ENCODE data around the gene GPR27. TPM values are rescaled to one million over a fixed set of nuclear protein-coding genes. Genes with fewer than 3 reads are reported as not detected.

Gene GPR27, protein sequence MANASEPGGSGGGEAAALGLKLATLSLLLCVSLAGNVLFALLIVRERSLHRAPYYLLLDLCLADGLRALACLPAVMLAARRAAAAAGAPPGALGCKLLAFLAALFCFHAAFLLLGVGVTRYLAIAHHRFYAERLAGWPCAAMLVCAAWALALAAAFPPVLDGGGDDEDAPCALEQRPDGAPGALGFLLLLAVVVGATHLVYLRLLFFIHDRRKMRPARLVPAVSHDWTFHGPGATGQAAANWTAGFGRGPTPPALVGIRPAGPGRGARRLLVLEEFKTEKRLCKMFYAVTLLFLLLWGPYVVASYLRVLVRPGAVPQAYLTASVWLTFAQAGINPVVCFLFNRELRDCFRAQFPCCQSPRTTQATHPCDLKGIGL
- polyA plus RNA-seq (2013, experiment 1 of 4): 13.6 TPM
- 13.2 TPM for polyA plus RNA-seq (2013, experiment 2 of 4)
- polyA plus RNA-seq (2013, experiment 3 of 4): 10.8 TPM
- polyA plus RNA-seq (2013, experiment 4 of 4): 10.7 TPM

DNA sequence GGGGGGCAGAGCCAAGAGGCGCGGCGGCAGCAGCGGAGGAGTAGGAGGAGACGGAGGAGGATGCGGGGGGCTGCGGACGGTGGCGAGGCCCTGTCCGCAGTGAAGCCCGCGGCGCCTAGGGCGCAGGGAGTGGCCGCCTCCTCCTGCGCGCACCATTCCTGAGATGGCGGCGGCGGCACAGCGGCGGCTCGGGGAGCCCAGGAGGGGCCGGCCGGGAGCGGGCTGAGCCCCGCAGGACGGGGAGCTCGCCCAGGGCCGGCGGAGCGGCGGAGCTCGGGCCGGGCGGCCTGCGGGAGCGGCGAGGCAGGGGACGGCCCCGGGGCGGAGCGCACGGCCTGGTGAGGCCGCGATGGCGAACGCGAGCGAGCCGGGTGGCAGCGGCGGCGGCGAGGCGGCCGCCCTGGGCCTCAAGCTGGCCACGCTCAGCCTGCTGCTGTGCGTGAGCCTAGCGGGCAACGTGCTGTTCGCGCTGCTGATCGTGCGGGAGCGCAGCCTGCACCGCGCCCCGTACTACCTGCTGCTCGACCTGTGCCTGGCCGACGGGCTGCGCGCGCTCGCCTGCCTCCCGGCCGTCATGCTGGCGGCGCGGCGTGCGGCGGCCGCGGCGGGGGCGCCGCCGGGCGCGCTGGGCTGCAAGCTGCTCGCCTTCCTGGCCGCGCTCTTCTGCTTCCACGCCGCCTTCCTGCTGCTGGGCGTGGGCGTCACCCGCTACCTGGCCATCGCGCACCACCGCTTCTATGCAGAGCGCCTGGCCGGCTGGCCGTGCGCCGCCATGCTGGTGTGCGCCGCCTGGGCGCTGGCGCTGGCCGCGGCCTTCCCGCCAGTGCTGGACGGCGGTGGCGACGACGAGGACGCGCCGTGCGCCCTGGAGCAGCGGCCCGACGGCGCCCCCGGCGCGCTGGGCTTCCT is at the start of gene GPR27:
Gene GPR27 (plus strand): TSS at position 155 of the 909 bp plus-strand sequence. CDS start 195 bp downstream, at position 350.
- no peaks in the 10 kb centered on the region for H3K4me1 ChIP-seq (ENCODE audit: control insufficient read depth, insufficient read depth, low read length)
- H3K36me3 ChIP-seq (ENCODE audit: control insufficient read depth, insufficient read depth, low read length): no peaks in the 10 kb centered on the region
- H3K27me3 ChIP-seq (ENCODE audit: control insufficient read depth, insufficient read depth, low read length, poor library complexity, severe bottlenecking): peaks cover 52% of the 10 kb centered on the region
- H3K27ac ChIP-seq (ENCODE audit: insufficient read depth, low read depth, low read length, poor library complexity, severe bottlenecking): no peak within 1 kb of the TSS
- no peaks in the 10 kb centered on the region for H3K9me3 ChIP-seq (ENCODE audit: control insufficient read depth, low read length)
- WGBS, 2 experiments: 1% methylated on average over 131 of the region's 131 CpGs
- peak within 1 kb of the TSS; percentile 46 for H3K4me3 ChIP-seq (ENCODE audit: insufficient read depth, low read depth, low read length)

DNA sequence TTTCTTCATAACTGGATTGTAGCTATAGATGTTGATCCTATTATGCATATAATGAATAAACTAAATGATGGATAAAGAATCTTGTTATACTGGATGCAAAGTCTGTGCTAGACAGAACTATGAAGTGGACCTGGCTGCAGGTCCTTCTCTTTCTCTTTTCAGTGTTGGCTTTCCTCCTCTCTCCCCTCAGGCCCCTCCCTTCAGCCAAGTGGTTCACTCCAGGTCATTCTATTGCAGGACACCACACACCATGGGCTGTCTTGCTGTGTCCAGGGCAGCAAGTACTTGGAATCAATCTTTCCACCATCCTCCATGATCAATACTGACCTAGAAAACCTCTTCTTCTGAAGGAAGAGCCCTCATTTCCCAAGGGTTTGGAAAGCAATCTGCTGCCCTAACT is 48.7 kb upstream of the GPR27 start:
- H3K27me3 ChIP-seq (ENCODE audit: control insufficient read depth, insufficient read depth, low read length, poor library complexity, severe bottlenecking): no peaks in the 10 kb centered on the region
- peaks cover 6% of the 10 kb centered on the region for H3K4me1 ChIP-seq (ENCODE audit: control insufficient read depth, insufficient read depth, low read length)
- H3K9me3 ChIP-seq (ENCODE audit: control insufficient read depth, low read length): no peaks in the 10 kb centered on the region
- H3K27ac ChIP-seq (ENCODE audit: insufficient read depth, low read depth, low read length, poor library complexity, severe bottlenecking): no peak overlapping the region
- no peak overlapping the region for H3K4me3 ChIP-seq (ENCODE audit: insufficient read depth, low read depth, low read length)
- no peaks in the 10 kb centered on the region for H3K36me3 ChIP-seq (ENCODE audit: control insufficient read depth, insufficient read depth, low read length)

DNA sequence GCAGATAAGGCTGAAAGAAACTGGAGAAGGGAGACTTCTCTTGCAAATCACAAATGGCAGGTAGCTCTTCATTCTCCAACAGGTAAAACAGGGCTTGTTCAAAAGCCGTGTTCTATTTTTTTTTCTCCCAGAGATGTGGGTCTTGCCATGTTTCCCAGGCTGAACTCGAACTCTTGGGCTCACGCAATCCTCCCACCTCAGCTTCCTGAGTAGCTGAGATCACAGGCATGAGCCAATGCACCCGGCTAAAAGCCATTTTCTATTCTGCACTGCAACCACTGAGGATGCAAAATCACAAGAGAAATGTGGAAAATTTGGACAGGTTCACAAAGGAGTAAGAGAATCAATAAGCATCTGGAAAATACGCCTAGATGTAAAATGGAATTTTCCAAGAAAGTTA is 48.0 kb upstream of the GPR27 start:
- 91 to 95% methylated on average over 5 of the region's 5 CpGs for WGBS, 2 experiments
- H3K9me3 ChIP-seq (ENCODE audit: control insufficient read depth, low read length): no peaks in the 10 kb centered on the region
- no peaks in the 10 kb centered on the region for H3K27me3 ChIP-seq (ENCODE audit: control insufficient read depth, insufficient read depth, low read length, poor library complexity, severe bottlenecking)
- H3K4me1 ChIP-seq (ENCODE audit: control insufficient read depth, insufficient read depth, low read length): peaks cover 6% of the 10 kb centered on the region
- no peaks in the 10 kb centered on the region for H3K36me3 ChIP-seq (ENCODE audit: control insufficient read depth, insufficient read depth, low read length)
- no peak overlapping the region for H3K4me3 ChIP-seq (ENCODE audit: insufficient read depth, low read depth, low read length)
- no peak overlapping the region for H3K27ac ChIP-seq (ENCODE audit: insufficient read depth, low read depth, low read length, poor library complexity, severe bottlenecking)

DNA sequence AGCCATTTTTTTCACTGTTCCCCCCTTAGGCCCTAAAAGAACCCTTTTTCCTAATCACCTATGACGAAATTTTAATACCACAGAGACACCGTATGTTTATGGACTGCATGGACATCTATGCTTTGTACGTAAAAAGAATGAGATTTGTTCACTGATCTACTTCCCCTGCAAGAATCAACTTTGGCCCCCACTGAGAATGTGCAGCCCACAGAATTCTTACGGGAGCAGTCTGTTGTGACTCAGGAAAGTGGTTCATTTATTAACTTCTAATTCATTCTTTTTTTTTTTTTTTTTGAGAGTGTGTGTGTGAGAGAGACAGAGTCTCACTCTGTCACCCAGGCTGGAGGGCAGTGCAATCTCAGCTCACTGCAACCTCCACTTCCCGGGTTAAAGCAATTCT is 46.1 kb upstream of the GPR27 start:
- Histone ChIP-seq H3K9me3 (ENCODE audit: control insufficient read depth, low read length) (no peaks in the 10 kb centered on the region), H3K4me1 (ENCODE audit: control insufficient read depth, insufficient read depth, low read length) (peaks cover 6% of the 10 kb centered on the region), H3K27me3 (ENCODE audit: control insufficient read depth, insufficient read depth, low read length, poor library complexity, severe bottlenecking) (no peaks in the 10 kb centered on the region), H3K27ac (ENCODE audit: insufficient read depth, low read depth, low read length, poor library complexity, severe bottlenecking) (no peak overlapping the region), H3K4me3 (ENCODE audit: insufficient read depth, low read depth, low read length) (no peak overlapping the region), H3K36me3 (ENCODE audit: control insufficient read depth, insufficient read depth, low read length) (no peaks in the 10 kb centered on the region)
- WGBS, 2 experiments: 94 to 96% methylated on average over 5 of the region's 5 CpGs

DNA sequence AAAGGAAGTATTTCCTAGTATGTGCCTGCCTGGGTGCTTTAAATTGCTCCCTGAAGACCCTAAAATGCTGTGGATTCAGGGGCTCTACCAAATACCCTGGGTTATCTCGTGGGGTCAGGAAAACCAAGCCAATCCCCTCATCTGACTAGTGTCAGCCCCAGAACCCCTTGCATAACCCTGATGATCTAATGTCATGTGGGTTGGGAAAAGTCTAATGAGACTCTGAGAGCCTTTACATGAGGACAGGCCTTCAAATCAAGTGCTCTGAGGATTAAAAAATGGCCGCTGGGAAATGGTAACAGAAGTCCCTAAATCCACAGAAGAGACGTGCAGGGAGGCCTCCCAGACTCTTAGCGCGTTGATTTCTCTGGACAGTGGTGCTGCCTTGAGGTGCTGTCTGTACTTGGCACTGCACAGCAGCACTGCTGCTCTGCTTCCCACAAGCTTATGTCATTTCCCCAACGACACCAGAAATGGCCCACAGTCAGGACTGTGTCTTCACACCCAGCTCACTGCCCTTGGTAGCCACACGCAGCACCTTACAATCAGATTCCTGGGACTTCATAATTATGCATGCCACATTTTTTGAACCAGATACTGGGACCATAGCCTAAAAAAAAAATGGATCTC is 45.1 kb upstream of the GPR27 start:
- WGBS, 2 experiments: 91 to 93% methylated on average over 7 of the region's 7 CpGs
- Histone ChIP-seq H3K27ac (ENCODE audit: insufficient read depth, low read depth, low read length, poor library complexity, severe bottlenecking) (no peak overlapping the region), H3K4me1 (ENCODE audit: control insufficient read depth, insufficient read depth, low read length) (peaks cover 6% of the 10 kb centered on the region), H3K36me3 (ENCODE audit: control insufficient read depth, insufficient read depth, low read length) (no peaks in the 10 kb centered on the region), H3K4me3 (ENCODE audit: insufficient read depth, low read depth, low read length) (no peak overlapping the region), H3K27me3 (ENCODE audit: control insufficient read depth, insufficient read depth, low read length, poor library complexity, severe bottlenecking) (no peaks in the 10 kb centered on the region), H3K9me3 (ENCODE audit: control insufficient read depth, low read length) (no peaks in the 10 kb centered on the region)

DNA sequence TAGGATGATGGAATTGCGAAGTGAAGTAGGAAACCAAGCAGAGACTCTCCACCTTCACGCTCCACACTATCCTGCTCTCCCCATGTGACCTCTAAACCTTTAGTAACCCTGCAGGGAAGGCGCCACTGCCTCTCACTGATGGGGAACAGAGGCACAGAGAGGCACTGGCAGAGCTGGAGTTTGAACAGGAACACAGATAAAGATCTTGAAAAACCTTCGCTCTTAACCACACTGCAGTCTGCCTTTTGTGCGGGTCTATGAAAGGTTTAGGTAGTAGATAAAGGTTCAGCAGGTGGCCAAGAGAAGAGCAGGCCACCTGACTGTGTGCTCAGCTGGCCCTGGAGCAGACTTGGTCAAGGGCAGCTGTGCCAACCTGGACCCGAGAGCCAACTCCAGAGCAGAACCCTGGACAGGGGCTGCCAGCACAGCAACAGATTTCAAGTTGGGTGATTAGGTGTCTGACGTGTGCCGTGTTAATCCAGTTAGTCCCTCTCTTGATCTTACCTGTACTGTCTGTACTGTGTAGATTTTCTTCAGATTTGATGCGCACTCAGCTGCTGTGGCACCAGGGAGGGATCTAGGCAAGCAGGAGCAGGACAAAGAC is 43.6 kb upstream of the GPR27 start:
- Histone ChIP-seq H3K27ac (ENCODE audit: insufficient read depth, low read depth, low read length, poor library complexity, severe bottlenecking) (no peak overlapping the region), H3K4me3 (ENCODE audit: insufficient read depth, low read depth, low read length) (no peak overlapping the region), H3K9me3 (ENCODE audit: control insufficient read depth, low read length) (no peaks in the 10 kb centered on the region), H3K27me3 (ENCODE audit: control insufficient read depth, insufficient read depth, low read length, poor library complexity, severe bottlenecking) (no peaks in the 10 kb centered on the region), H3K4me1 (ENCODE audit: control insufficient read depth, insufficient read depth, low read length) (peaks cover 1% of the 10 kb centered on the region), H3K36me3 (ENCODE audit: control insufficient read depth, insufficient read depth, low read length) (no peaks in the 10 kb centered on the region)
- WGBS, 2 experiments: 93 to 95% methylated on average over 9 of the region's 9 CpGs

DNA sequence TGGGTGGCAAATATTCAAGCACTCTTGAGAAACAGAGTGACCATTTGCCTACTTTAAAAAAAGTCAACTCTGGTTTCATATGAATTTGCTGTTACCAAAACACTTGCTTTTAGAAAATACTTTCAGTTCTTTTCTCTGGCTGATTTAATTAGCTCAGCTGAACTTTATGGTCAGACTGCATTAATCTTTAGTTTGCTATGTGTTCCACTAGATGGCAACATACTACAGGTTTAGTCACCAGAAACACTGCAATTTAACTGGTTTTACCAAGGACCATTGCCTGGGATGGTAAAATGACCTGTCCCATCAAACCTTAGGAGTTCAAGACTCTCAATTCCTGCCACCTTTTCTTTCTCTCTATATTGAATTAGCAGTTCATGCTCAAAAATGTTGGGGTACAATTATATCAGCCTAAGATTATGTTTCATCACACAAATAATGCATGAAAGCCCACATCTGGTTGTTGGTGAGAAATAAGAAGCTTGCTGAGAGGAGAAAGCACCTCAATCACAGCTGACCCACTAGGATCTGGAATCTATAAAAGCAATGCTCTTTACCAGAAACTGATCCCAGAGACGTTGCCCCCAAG is 42.7 kb upstream of the GPR27 start:
- no peaks in the 10 kb centered on the region for H3K9me3 ChIP-seq (ENCODE audit: control insufficient read depth, low read length)
- H3K4me3 ChIP-seq (ENCODE audit: insufficient read depth, low read depth, low read length): no peak overlapping the region
- H3K27me3 ChIP-seq (ENCODE audit: control insufficient read depth, insufficient read depth, low read length, poor library complexity, severe bottlenecking): no peaks in the 10 kb centered on the region
- H3K4me1 ChIP-seq (ENCODE audit: control insufficient read depth, insufficient read depth, low read length): no peaks in the 10 kb centered on the region
- H3K27ac ChIP-seq (ENCODE audit: insufficient read depth, low read depth, low read length, poor library complexity, severe bottlenecking): no peak overlapping the region
- WGBS, 2 experiments: 52 to 57% methylated on average over 1 of the region's 1 CpG
- H3K36me3 ChIP-seq (ENCODE audit: control insufficient read depth, insufficient read depth, low read length): no peaks in the 10 kb centered on the region

DNA sequence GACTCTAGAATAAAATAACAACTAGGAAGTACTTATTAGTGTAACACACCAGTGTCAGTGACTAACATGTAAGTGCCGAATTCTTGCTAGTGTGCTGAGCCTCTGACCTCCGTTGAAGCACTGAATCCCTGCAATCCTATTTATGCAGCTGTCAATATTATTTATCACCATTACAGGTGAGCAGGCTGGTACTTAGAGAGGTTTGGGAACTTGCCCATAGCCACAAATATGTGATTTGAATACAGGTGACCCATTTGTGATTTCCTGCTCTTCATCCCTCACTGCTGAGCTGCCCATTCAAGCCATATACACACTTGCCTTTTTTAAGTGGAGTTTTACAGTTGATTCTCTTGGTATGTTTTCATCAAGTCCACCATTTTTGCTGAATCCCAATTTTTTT is 40.6 kb upstream of the GPR27 start:
- H3K27ac ChIP-seq (ENCODE audit: insufficient read depth, low read depth, low read length, poor library complexity, severe bottlenecking): no peak overlapping the region
- no peak overlapping the region for H3K4me3 ChIP-seq (ENCODE audit: insufficient read depth, low read depth, low read length)
- no peaks in the 10 kb centered on the region for H3K36me3 ChIP-seq (ENCODE audit: control insufficient read depth, insufficient read depth, low read length)
- no peaks in the 10 kb centered on the region for H3K9me3 ChIP-seq (ENCODE audit: control insufficient read depth, low read length)
- H3K27me3 ChIP-seq (ENCODE audit: control insufficient read depth, insufficient read depth, low read length, poor library complexity, severe bottlenecking): no peaks in the 10 kb centered on the region
- H3K4me1 ChIP-seq (ENCODE audit: control insufficient read depth, insufficient read depth, low read length): no peaks in the 10 kb centered on the region
- 91 to 95% methylated on average over 2 of the region's 2 CpGs for WGBS, 2 experiments

DNA sequence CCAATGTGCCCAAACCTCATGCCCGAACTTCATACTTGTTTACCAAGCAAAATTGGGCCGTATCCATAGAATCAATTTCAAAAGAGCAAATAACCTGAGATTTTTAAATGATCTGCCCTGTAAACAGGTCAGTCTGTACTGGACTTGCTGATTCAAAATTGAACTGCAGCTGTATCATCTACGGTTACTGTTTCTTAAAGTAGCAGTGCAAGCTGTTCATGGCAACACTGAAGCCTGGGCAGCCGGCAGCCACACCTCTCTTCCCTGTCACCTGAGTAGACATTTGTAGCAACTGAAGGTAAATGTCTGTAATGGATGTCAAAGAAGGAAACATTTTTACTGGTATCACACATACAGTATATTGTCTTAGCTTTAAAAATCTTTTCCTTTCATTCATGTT is 39.1 kb upstream of the GPR27 start:
- H3K4me1 ChIP-seq (ENCODE audit: control insufficient read depth, insufficient read depth, low read length): no peaks in the 10 kb centered on the region
- no peaks in the 10 kb centered on the region for H3K27me3 ChIP-seq (ENCODE audit: control insufficient read depth, insufficient read depth, low read length, poor library complexity, severe bottlenecking)
- no peaks in the 10 kb centered on the region for H3K9me3 ChIP-seq (ENCODE audit: control insufficient read depth, low read length)
- whole genome bisulfite sequencing, 2 experiments: 81 to 85% methylated on average over 4 of the region's 4 CpGs
- no peaks in the 10 kb centered on the region for H3K36me3 ChIP-seq (ENCODE audit: control insufficient read depth, insufficient read depth, low read length)
- H3K27ac ChIP-seq (ENCODE audit: insufficient read depth, low read depth, low read length, poor library complexity, severe bottlenecking): no peak overlapping the region
- no peak overlapping the region for H3K4me3 ChIP-seq (ENCODE audit: insufficient read depth, low read depth, low read length)
